Endothelial cell of umbilical vein (primary cell): ENCODE measurements around the gene TLCD5. TPM values are rescaled to one million over a fixed set of nuclear protein-coding genes. Genes with fewer than 3 reads are reported as not detected.

Experiments used
- BruUV-seq: library from RNA; stranded (reverse); fragments of 400-500 nt; replicated peaks from 2 replicates; lab custom pipeline; 2021; lab: Mats Ljungman, UMichigan
- CTCF ChIA-PET: fragments of 300-600, 350-600 bp; sonication (Branson Sonifier 250); formaldehyde crosslinking; loops from one replicate; lab custom pipeline; 2021; ENCODE audit warnings: antibody characterized with exemption, inconsistent platforms; lab: Charles Lee
- POLR2A ChIA-PET: fragments of 300-600, 350-600 bp; sonication (Branson Sonifier 250); formaldehyde crosslinking; loops from one replicate; lab custom pipeline; 2021; ENCODE audit warnings: antibody characterized with exemption, inconsistent platforms; lab: Charles Lee
- DNase-seq: peaks from one replicate; pipeline ENCODE4 v3.0.0-alpha.2; 2011; ENCODE audit warnings: low read depth, low spot score
- FAIRE-seq: peaks from 2 replicates; lab custom pipeline; 2011; peaks lifted over from hg19 to GRCh38; lab: Jason Lieb, UNC
- H2AFZ ChIP-seq: 2 replicates; pipeline ENCODE4 v1.6.0; 2012; ENCODE audit warnings: low read depth, low read length, control low read depth, inconsistent platforms
- H3K27ac ChIP-seq: 2 replicates; pipeline ENCODE4 v1.5.1; 2011; ENCODE audit warnings: low read depth, mild to moderate bottlenecking, control low read depth, low read length, moderate library complexity; ENCODE audit not compliant: insufficient read depth
- H3K27me3 ChIP-seq, 2 experiments: 2 replicates each; pipeline versions ENCODE4 v1.6.0 to v1.6.1; 2011; ENCODE audit warnings: low read length in 2 of 2, mixed read lengths in 1 of 2; ENCODE audit not compliant: control insufficient read depth in 2 of 2, insufficient read depth in 2 of 2
- H3K36me3 ChIP-seq, 2 experiments: 2 replicates in 1 of 2; 3 replicates in 1 of 2; pipeline ENCODE4 v1.5.1; 2011; ENCODE audit warnings: low read length in 2 of 2, mild to moderate bottlenecking in 1 of 2, moderate library complexity in 1 of 2; ENCODE audit not compliant: control insufficient read depth in 2 of 2, insufficient read depth in 2 of 2; ENCODE audit errors: extremely low read depth in 1 of 2
- H3K4me1 ChIP-seq: 3 replicates; pipeline ENCODE4 v1.5.1; 2011; ENCODE audit warnings: mild to moderate bottlenecking, low read length; ENCODE audit not compliant: control insufficient read depth, insufficient read depth; ENCODE audit errors: extremely low read depth
- H3K4me2 ChIP-seq: 2 replicates; pipeline ENCODE4 v1.6.1; 2011; ENCODE audit warnings: low read length, control low read depth, mixed read lengths; ENCODE audit not compliant: insufficient read depth
- H3K4me3 ChIP-seq, 3 experiments: fragments of 200-600 bp in 1 of 3; sonication (generic), shearing (Covaris generic) in 1 of 3; replicated peaks in 1 of 3; 2 replicates each; pipeline ENCODE4 v1.5.1; 2011 to 2016; ENCODE audit warnings: control low read depth in 3 of 3, low read length in 3 of 3, mild to moderate bottlenecking in 2 of 3, inconsistent platforms in 1 of 3, low read depth in 1 of 3, moderate library complexity in 1 of 3; ENCODE audit not compliant: insufficient read depth in 1 of 3
- H3K79me2 ChIP-seq: 2 replicates; pipeline ENCODE4 v1.6.0; 2012; ENCODE audit warnings: low read length, inconsistent platforms; ENCODE audit not compliant: control insufficient read depth, insufficient read depth
- H3K9ac ChIP-seq: replicated peaks from 2 replicates; pipeline ENCODE3; 2011; ENCODE audit warnings: low read length, control low read depth; ENCODE audit not compliant: insufficient read depth; ENCODE audit errors: extremely low read depth
- H3K9me1 ChIP-seq: replicated peaks from 3 replicates; pipeline ENCODE4 v1.6.0; 2011; ENCODE audit warnings: mild to moderate bottlenecking, low read length; ENCODE audit not compliant: control insufficient read depth, insufficient read depth; ENCODE audit errors: extremely low read depth
- H3K9me3 ChIP-seq: replicated peaks from 2 replicates; pipeline ENCODE4 v1.5.1; 2012; ENCODE audit warnings: low read length, inconsistent platforms; ENCODE audit not compliant: control insufficient read depth, insufficient read depth
- H4K20me1 ChIP-seq: replicated peaks from 2 replicates; pipeline ENCODE3; 2011; ENCODE audit warnings: mild to moderate bottlenecking, low read length; ENCODE audit not compliant: control insufficient read depth, insufficient read depth; ENCODE audit errors: extremely low read depth
- EZH2 ChIP-seq: IDR thresholded peaks from 2 replicates; pipeline ENCODE4 v1.6.1; 2012; ENCODE audit warnings: borderline replicate concordance, low read depth, mild to moderate bottlenecking, moderate library complexity, low read length, inconsistent platforms; ENCODE audit not compliant: severe bottlenecking
- FOS ChIP-seq: IDR thresholded peaks from 2 replicates; pipeline ENCODE4 v1.6.1; 2011; ENCODE audit warnings: mild to moderate bottlenecking, low read length, moderate library complexity, borderline replicate concordance; ENCODE audit not compliant: insufficient read depth
- GATA2 ChIP-seq: IDR thresholded peaks from 2 replicates; pipeline ENCODE4 v1.7.0; 2011; ENCODE audit warnings: low read depth, mild to moderate bottlenecking, moderate library complexity, mixed read lengths, low read length; ENCODE audit not compliant: insufficient read length, insufficient read depth
- JUN ChIP-seq: IDR thresholded peaks from 2 replicates; pipeline ENCODE4 v1.6.1; 2011; ENCODE audit warnings: borderline replicate concordance, low read depth; ENCODE audit not compliant: insufficient read length, insufficient read depth
- MYC ChIP-seq: IDR thresholded peaks from one replicate; pipeline ENCODE4 v1.6.1; 2011; ENCODE audit warnings: mild to moderate bottlenecking, low read depth, low read length
- POLR2A ChIP-seq: IDR thresholded peaks from 2 replicates; pipeline ENCODE4 v1.6.1; 2012; ENCODE audit warnings: low read depth, mild to moderate bottlenecking, control low read depth, low read length
- POLR2AphosphoS5 ChIP-seq: IDR thresholded peaks from 2 replicates; pipeline ENCODE4 v1.6.1; 2012; ENCODE audit warnings: low read depth, mild to moderate bottlenecking, control low read depth, low read length, moderate library complexity; ENCODE audit not compliant: insufficient read depth
- dilution Hi-C: fragments of 300-500 bp; cut with MboI; formaldehyde crosslinking; loops from one replicate; pipeline ENCODE4 v1.15.0; 2019; ENCODE audit warnings: low sequenced_read_pairs; ENCODE audit not compliant: extremely low pct_ligation_motif_present
- intact Hi-C: fragments of 100-400 bp; cut with micrococcal nuclease; formaldehyde crosslinking; loops from one replicate; pipeline ENCODE4 v1.10.0; 2022
- polyA plus RNA-seq, 4 experiments: library from polyadenylated mRNA; depleted of rRNA in 3 of 4; stranded (reverse) in 3 of 4; unstranded in 1 of 4; fragments of >200 nt; gene quantifications; 2 replicates each; pipeline versions ENCODE4 v1.2.1 to v1.2.3, GENCODE V29; 2011 to 2012; ENCODE audit warnings: missing spikeins in 1 of 4
- total RNA-seq: library from RNA; stranded (reverse); gene quantifications from 2 replicates; pipeline ENCODE4 v1.2.3, GENCODE V29; 2021
- TF ChIP-seq, protein P1 (sequence below), 2 donors: IDR thresholded peaks; 1 replicate in 1 of 2; 2 replicates in 1 of 2; pipeline ENCODE4 v1.5.1; 2011; ENCODE audit warnings: low read length in 2 of 2, mild to moderate bottlenecking in 2 of 2, moderate library complexity in 2 of 2, control low read depth in 1 of 2, inconsistent platforms in 1 of 2, low read depth in 1 of 2; ENCODE audit not compliant: insufficient read depth in 1 of 2; ENCODE audit errors: extremely low read depth in 1 of 2
- TF ChIP-seq, protein P2 (sequence below): IDR thresholded peaks from 2 replicates; pipeline ENCODE4 v1.6.1; 2011; ENCODE audit not compliant: insufficient read depth, insufficient read length

TLCD5 gene
- total and polyA plus RNA-seq, 2 donors (not counting 3 experiments of a cell fraction or from before 2014, with no cell fraction given), result 6.3 to 9.7 TPM

DNA sequence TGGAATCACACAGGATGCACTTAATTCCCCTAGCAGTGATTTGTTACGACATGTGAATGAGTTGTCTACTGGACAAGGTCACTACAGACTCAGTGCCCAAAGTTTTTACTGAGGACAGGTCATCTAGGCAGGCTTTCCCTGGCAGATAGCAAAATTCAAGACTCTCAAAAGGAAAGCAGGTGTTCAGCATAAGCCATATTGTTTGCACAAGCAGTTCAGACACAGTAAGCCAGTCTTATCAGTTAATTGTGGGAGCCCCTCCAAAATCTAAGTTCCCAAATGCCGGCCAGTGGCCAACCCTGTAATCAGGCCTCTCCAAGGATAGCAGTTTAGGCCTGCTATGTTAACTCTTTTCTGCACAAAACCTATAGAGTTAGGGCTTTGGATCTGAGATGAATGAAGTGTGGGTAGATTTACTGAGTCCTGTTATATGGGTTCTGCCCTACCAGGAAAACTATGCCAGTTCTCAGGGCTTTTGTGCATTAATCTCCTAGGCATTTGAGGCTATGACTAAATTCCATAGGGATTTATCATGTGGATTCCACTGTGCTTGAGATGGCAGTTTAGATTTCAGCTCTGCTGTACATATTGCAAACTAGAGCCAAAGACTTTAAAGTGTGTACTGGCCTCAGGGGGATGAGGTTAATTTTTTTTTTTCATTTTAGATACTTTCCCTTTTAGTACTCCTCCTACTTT is 6.3 kb downstream of the TLCD5 start:
- peaks cover 9% of the 10 kb centered on the region for H3K79me2 ChIP-seq
- no peak overlapping the region for H3K9ac ChIP-seq
- dilution Hi-C loops, result no loop called here
- H3K36me3 ChIP-seq, result peaks cover 0 to 13% of the 10 kb centered on the region in 2 experiments
- ChIA-PET CTCF (interaction anchor here (4.8 kb wide), 1 partner anchor 30 kb away, joined by 32 read pairs; no protein-coding TSS in a partner anchor), POLR2A (no interaction called here)
- peaks cover 32% of the 10 kb centered on the region for H3K4me1 ChIP-seq
- H3K4me3 ChIP-seq, result no peak overlapping the region
- no peaks in the 10 kb centered on the region for H3K9me1 ChIP-seq
- H3K27me3 ChIP-seq, result no peaks in the 10 kb centered on the region
- TF ChIP-seq GATA2, result peak; percentile 55
- no peak for TF ChIP-seq POLR2A
- H3K9me3 ChIP-seq, result no peaks in the 10 kb centered on the region
- no peak overlapping the region for H3K4me2 ChIP-seq
- no TSS peak for BruUV-seq
- peak overlapping the region; percentile 22 for H3K27ac ChIP-seq
- no peaks in the 10 kb centered on the region for H4K20me1 ChIP-seq
- intact Hi-C loops, result loop anchor here (10.0 kb wide), 3 partner anchors 353 to 1863 kb away; partner anchors contain the start of gene SC5D
- DNase-seq (no peak), FAIRE-seq (no peak)
- H2AFZ ChIP-seq, result no peak overlapping the region

DNA sequence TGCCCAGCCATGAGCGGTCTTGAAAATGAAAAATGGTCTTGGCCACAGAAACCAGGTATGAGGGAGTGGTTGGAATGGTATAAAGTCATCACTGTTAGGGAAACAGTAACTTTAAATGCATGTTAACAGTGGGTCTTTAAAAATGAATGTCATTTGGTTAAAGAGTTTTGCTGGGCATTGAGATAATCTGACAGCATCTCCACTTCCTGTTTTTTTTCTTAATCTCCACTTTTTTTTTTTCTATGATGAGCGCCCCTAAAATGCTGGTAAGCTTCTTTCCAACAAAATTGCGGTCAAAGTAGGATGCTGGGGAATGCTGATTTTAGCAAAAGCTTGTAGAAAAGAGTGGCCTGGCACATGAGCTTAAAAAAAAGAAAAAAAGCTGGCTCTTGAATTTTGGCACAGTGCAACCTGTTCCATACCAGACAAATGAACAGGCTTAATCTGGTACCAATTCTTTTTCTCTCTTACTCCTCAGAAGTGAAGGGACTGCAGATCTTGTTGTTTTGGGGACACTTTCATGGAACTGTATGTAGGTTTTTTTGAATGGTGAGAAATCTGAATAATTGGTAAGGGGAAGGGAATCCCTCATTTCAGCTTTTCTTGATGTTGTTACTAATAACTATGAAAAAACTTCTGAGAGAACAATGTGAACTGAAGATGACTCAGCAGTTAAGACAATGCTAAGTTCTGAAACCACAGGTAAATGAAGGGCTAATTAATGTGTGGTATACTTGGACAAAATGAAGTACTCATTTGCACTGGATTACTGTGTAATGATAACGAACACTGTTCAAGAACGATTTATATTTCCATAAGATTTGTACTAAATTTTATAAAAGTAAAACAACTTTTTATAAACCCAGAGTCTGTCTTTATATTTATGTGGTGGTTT is 8.0 kb downstream of the TLCD5 start:
- Histone ChIP-seq H3K9me3 (no peaks in the 10 kb centered on the region), H2AFZ (no peak overlapping the region), H3K36me3 (peaks cover 0 to 13% of the 10 kb centered on the region in 2 experiments), H3K4me3 (no peak overlapping the region), H3K4me2 (no peak overlapping the region), H4K20me1 (no peaks in the 10 kb centered on the region), H3K79me2 (peaks cover 22% of the 10 kb centered on the region), H3K27ac (no peak overlapping the region), H3K9ac (no peak overlapping the region), H3K27me3 (no peaks in the 10 kb centered on the region), H3K9me1 (no peaks in the 10 kb centered on the region), H3K4me1 (peaks cover 32% of the 10 kb centered on the region)
- dilution Hi-C loops (no loop called here), intact Hi-C loops (loop anchor here (10.0 kb wide), 3 partner anchors 352 to 1862 kb away; partner anchors contain the start of gene SC5D)
- DNase-seq, result no peak
- ChIA-PET CTCF (interaction anchor here (1.0 to 4.8 kb wide), 5 partner anchors 8 to 352 kb away, joined by 3 to 32 read pairs (median 4); partner anchors contain the start of gene TLCD5), POLR2A (no interaction called here)
- BruUV-seq, result no TSS peak
- no peak for FAIRE-seq
- no peak for TF ChIP-seq MYC
- TF ChIP-seq, protein P1, sequence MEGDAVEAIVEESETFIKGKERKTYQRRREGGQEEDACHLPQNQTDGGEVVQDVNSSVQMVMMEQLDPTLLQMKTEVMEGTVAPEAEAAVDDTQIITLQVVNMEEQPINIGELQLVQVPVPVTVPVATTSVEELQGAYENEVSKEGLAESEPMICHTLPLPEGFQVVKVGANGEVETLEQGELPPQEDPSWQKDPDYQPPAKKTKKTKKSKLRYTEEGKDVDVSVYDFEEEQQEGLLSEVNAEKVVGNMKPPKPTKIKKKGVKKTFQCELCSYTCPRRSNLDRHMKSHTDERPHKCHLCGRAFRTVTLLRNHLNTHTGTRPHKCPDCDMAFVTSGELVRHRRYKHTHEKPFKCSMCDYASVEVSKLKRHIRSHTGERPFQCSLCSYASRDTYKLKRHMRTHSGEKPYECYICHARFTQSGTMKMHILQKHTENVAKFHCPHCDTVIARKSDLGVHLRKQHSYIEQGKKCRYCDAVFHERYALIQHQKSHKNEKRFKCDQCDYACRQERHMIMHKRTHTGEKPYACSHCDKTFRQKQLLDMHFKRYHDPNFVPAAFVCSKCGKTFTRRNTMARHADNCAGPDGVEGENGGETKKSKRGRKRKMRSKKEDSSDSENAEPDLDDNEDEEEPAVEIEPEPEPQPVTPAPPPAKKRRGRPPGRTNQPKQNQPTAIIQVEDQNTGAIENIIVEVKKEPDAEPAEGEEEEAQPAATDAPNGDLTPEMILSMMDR (IDR thresholded peaks at IDR 0.05; ENCODE audit: extremely low read depth in 1 of 2, insufficient read depth in 1 of 2, low read depth in 1 of 2, low read length in 2 of 2), result no peak
- no peak for TF ChIP-seq EZH2
- TF ChIP-seq JUN, result no peak
- TF ChIP-seq, protein P2, sequence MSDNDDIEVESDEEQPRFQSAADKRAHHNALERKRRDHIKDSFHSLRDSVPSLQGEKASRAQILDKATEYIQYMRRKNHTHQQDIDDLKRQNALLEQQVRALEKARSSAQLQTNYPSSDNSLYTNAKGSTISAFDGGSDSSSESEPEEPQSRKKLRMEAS, result no peak
- no peak for TF ChIP-seq POLR2A
- no peak for TF ChIP-seq FOS
- no peak for TF ChIP-seq POLR2AphosphoS5
- TF ChIP-seq GATA2, result no peak
